HFFc6 (cell line): ENCODE results near the gene DGLUCY. TPM values are rescaled to one million over a fixed set of nuclear protein-coding genes. Genes with fewer than 3 reads are reported as not detected.

Experiments used
- DNase-seq: peaks from one replicate; pipeline ENCODE4 v3.0.0-alpha.2; 2018
- H3K27ac Mint-ChIP-seq: 2 replicates; pipeline ENCODE4 v1.8.0; 2020; ENCODE audit warnings: mild to moderate bottlenecking, mixed read lengths
- H3K27me3 Mint-ChIP-seq: 2 replicates; pipeline ENCODE4 v1.8.0; 2021; ENCODE audit warnings: mild to moderate bottlenecking, moderate library complexity, mixed read lengths; ENCODE audit not compliant: insufficient read depth
- H3K36me3 Mint-ChIP-seq: 2 replicates; pipeline ENCODE4 v1.8.0; 2021; ENCODE audit warnings: low read depth, mixed read lengths
- H3K4me1 Mint-ChIP-seq: 2 replicates; pipeline ENCODE4 v1.8.0; 2020; ENCODE audit warnings: low read depth, mixed read lengths
- H3K4me3 Mint-ChIP-seq: 2 replicates; pipeline ENCODE4 v1.8.0; 2020; ENCODE audit warnings: mild to moderate bottlenecking, moderate library complexity, mixed read lengths
- H3K9me3 Mint-ChIP-seq: 2 replicates; pipeline ENCODE4 v1.8.0; 2020; ENCODE audit warnings: mild to moderate bottlenecking, mixed read lengths
- CTCF ChIP-seq: fragments of 200-600 bp; sonication (generic); IDR thresholded peaks from 2 replicates; pipeline ENCODE4 v1.5.0; 2021; ENCODE audit warnings: antibody characterized with exemption, mild to moderate bottlenecking
- total RNA-seq, 6 experiments: library from RNA; stranded (reverse); fragmentation: NEBNext Ultra II Directional; extraction: Animal tissue kit (Norgen Biotek cat#: 25700); gene quantifications; 2 replicates in 1 of 6; 3 replicates in 5 of 6; pipeline ENCODE4 v1.2.3, GENCODE V29; 2021

DGLUCY gene
- total RNA-seq, 6 experiments from 2014 or later, result 13.5 to 18.1 (median 15.2) TPM

DNA sequence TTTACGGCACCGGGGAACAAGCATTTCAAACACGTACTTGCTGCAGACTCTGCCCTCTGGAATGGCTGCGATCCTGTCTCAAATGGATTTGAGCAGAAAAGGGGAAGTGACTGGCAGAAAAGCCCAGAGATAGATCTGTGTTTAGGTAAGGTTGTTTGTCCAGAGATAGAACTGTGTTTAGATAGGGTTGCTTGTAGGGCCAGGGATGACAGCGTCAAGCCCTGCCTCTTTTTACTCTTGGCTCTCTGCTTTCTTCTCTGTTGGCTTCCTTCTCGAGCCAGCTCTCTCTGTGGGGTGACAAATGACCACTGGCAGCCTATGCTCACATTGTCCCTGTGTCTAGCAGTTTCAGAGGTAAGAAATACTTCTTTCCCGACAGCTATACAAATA lies 11.4 kb downstream of the DGLUCY start:
- Mint-ChIP-seq H3K27ac (no peak overlapping the region), H3K36me3 (peaks cover 19% of the 10 kb centered on the region), H3K9me3 (0 out of 2 replicates have a peak, but pooled peaks cover 12% of the 10 kb centered on the region), H3K4me3 (no peak overlapping the region), H3K4me1 (peaks cover 9% of the 10 kb centered on the region), H3K27me3 (no peaks in the 10 kb centered on the region; the same call in 1 of the 2 replicates)
- no peak for TF ChIP-seq CTCF
- no peak for DNase-seq

DNA sequence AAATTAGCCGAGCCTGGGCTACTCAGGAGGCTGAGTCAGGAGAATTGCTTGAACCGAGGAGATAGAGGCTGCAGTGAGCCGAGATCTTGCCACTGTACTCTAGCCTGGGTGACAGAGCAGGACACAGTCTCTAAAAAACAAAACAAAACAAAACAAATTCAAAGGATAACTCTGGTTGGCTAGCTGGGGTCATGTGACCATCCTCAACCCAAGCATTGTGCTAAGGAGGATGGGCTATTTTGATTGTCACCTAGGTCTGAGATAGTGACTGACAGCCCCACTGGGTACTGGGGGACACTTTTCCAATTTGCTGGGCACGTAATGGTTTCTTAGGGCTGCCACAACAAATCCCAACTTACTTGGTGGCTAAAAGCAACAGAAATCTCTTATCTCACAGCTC lies 11.9 kb downstream of the DGLUCY start:
- H3K4me3 Mint-ChIP-seq, result no peak overlapping the region
- 0 out of 2 replicates have a peak, but pooled peaks cover 12% of the 10 kb centered on the region for H3K9me3 Mint-ChIP-seq
- no peaks in the 10 kb centered on the region; the same call in 1 of the 2 replicates for H3K27me3 Mint-ChIP-seq
- no peak for DNase-seq
- peaks cover 4% of the 10 kb centered on the region for H3K4me1 Mint-ChIP-seq
- H3K36me3 Mint-ChIP-seq, result peaks cover 19% of the 10 kb centered on the region
- no peak for TF ChIP-seq CTCF
- no peak overlapping the region for H3K27ac Mint-ChIP-seq

DNA sequence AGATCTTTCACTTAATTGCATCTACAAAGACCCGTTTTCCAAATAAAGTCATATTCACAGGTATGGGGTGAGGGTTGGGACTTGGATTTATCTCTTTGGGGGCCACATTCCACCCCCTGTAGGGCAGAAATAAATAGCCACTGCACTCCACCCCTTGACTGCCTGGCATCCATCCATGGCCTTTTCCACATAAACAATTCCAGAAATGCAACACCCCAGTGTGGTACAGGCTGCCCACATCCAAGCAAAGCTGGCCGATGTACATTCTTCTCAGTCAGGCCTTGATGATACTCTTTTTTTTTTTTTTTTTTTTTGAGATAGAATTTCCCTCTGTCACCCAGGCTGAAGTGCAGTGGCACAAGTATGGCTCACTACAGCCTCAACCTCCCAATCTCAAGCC lies 12.9 kb downstream of the DGLUCY start:
- Mint-ChIP-seq H3K27ac (no peak overlapping the region), H3K4me3 (no peak overlapping the region), H3K36me3 (peaks cover 19% of the 10 kb centered on the region), H3K9me3 (0 out of 2 replicates have a peak, but pooled peaks cover 12% of the 10 kb centered on the region), H3K4me1 (no peaks in the 10 kb centered on the region), H3K27me3 (peaks cover 1% of the 10 kb centered on the region)
- TF ChIP-seq CTCF, result no peak
- DNase-seq, result no peak

- no peak overlapping the region for H3K27ac Mint-ChIP-seq
- no peaks in the 10 kb centered on the region for H3K4me1 Mint-ChIP-seq
- H3K27me3 Mint-ChIP-seq, result peaks cover 1% of the 10 kb centered on the region
- 0 out of 2 replicates have a peak, but pooled peaks cover 12% of the 10 kb centered on the region for H3K9me3 Mint-ChIP-seq
- H3K36me3 Mint-ChIP-seq, result peaks cover 19% of the 10 kb centered on the region
- no peak overlapping the region for H3K4me3 Mint-ChIP-seq
- no peak for TF ChIP-seq CTCF
- DNase-seq, result no peak
These were observed 13.5 kb downstream of the DGLUCY start for GRCh38 chr14:91127401-91127801.

DNA sequence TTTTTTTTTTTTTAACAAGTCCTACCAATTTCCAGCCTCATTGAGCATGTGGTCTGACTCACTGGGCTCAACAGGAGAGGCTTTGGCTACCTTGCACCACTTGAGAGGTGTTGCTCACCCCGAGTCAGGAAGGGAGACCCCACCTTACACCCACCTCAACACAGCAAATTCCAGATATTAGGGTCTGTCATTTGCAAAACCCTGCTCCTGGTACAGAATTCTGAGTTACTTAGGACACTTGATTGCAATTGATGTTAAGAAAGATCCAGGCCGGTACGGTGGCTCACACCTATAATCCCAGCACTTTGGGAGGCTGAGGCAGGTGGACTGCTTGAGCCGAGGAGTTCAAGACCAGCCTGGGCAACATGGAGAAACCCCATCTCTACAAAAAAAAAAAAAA lies 14.1 kb downstream of the DGLUCY start:
- no peak for TF ChIP-seq CTCF
- Mint-ChIP-seq H3K27me3 (peaks cover 1% of the 10 kb centered on the region), H3K36me3 (peaks cover 19% of the 10 kb centered on the region), H3K4me1 (no peaks in the 10 kb centered on the region), H3K4me3 (no peak overlapping the region), H3K27ac (no peak overlapping the region), H3K9me3 (0 out of 2 replicates have a peak, but pooled peaks cover 12% of the 10 kb centered on the region)
- no peak for DNase-seq

- peaks cover 1% of the 10 kb centered on the region for H3K27me3 Mint-ChIP-seq
- no peak for DNase-seq
- TF ChIP-seq CTCF, result no peak
- no peaks in the 10 kb centered on the region for H3K4me1 Mint-ChIP-seq
- no peak overlapping the region for H3K4me3 Mint-ChIP-seq
- H3K9me3 Mint-ChIP-seq, result 0 out of 2 replicates have a peak, but pooled peaks cover 12% of the 10 kb centered on the region
- no peak overlapping the region for H3K27ac Mint-ChIP-seq
- peaks cover 19% of the 10 kb centered on the region for H3K36me3 Mint-ChIP-seq
These were observed 14.8 kb downstream of the DGLUCY start for GRCh38 chr14:91128699-91129098.
